HEK293 (cell line): ENCODE data around the gene IRF6.

Source experiments
- CTCF ChIA-PET: fragments of 350-600 bp; formaldehyde crosslinking; extraction: SDS; loops from one replicate; lab custom pipeline; 2021; ENCODE audit warnings: antibody characterized with exemption; lab: Yijun Ruan, JAX
- POLR2A ChIA-PET: fragments of 300-600 bp; formaldehyde crosslinking; extraction: SDS; loops from one replicate; lab custom pipeline; 2020; ENCODE audit warnings: antibody characterized with exemption, inconsistent platforms; lab: Yijun Ruan, JAX
- H3K27ac ChIP-seq: fragments of 200-500 bp; sonication (Bioruptor generic); 2 replicates; pipeline ENCODE4 v1.5.1; 2014; ENCODE audit warnings: low read depth, low read length, control low read depth, inconsistent platforms; ENCODE audit errors: extremely low read depth
- H3K36me3 ChIP-seq, 2 experiments: fragments of 200-500 bp in 1 of 2; sonication (Bioruptor generic) in 1 of 2; 1 replicate in 1 of 2; 2 replicates in 1 of 2; pipeline ENCODE4 v1.5.1; 2014 to 2017; ENCODE audit warnings: inconsistent platforms in 2 of 2, low read length in 2 of 2; ENCODE audit not compliant: control insufficient read depth in 2 of 2, insufficient read depth in 1 of 2
- H3K4me1 ChIP-seq: fragments of 200-500 bp; sonication (Bioruptor generic); 2 replicates; pipeline ENCODE4 v1.5.1; 2014; ENCODE audit warnings: mild to moderate bottlenecking, low read length, inconsistent platforms; ENCODE audit not compliant: control insufficient read depth, insufficient read depth
- H3K4me3 ChIP-seq: 2 replicates; pipeline ENCODE4 v1.5.1; 2011; ENCODE audit warnings: low read depth, mild to moderate bottlenecking, control low read depth, low read length, moderate library complexity
- H3K9me3 ChIP-seq: fragments of 200-500 bp; sonication (Bioruptor generic); 2 replicates; pipeline ENCODE4 v1.5.1; 2014; ENCODE audit warnings: low read depth, low read length, inconsistent platforms; ENCODE audit not compliant: control insufficient read depth, insufficient read depth
- GLI4 ChIP-seq: fragments of 450-650 bp; formaldehyde crosslinking; IDR thresholded peaks from 2 replicates; pipeline ENCODE4 v1.5.1; 2016; ENCODE audit warnings: missing biosample characterization, missing genetic modification characterization
- GLIS2 ChIP-seq: fragments of 450-650 bp; formaldehyde crosslinking; IDR thresholded peaks from 2 replicates; pipeline ENCODE4 v1.5.1; 2016; ENCODE audit warnings: missing biosample characterization, missing genetic modification characterization
- SCRT1 ChIP-seq: fragments of 450-650 bp; formaldehyde crosslinking; IDR thresholded peaks from 2 replicates; pipeline ENCODE4 v1.5.1; 2016; ENCODE audit warnings: missing biosample characterization, missing genetic modification characterization, borderline replicate concordance
- SCRT2 ChIP-seq: fragments of 450-650 bp; formaldehyde crosslinking; IDR thresholded peaks from 2 replicates; pipeline ENCODE4 v1.5.1; 2016; ENCODE audit warnings: missing biosample characterization, missing genetic modification characterization
- TCF7L2 ChIP-seq: IDR thresholded peaks from 2 replicates; pipeline ENCODE4 v1.6.1; 2011; ENCODE audit warnings: low read depth, mild to moderate bottlenecking, inconsistent platforms, low read length, moderate library complexity, borderline replicate concordance
- ZBTB17 ChIP-seq: fragments of 450-650 bp; formaldehyde crosslinking; IDR thresholded peaks from 2 replicates; pipeline ENCODE4 v1.5.1; 2016; ENCODE audit warnings: missing biosample characterization, missing genetic modification characterization
- ZIC2 ChIP-seq: fragments of 450-650 bp; formaldehyde crosslinking; IDR thresholded peaks from 2 replicates; pipeline ENCODE4 v1.5.1; 2016; ENCODE audit warnings: missing biosample characterization, missing genetic modification characterization
- ZNF2 ChIP-seq: fragments of 450-650 bp; formaldehyde crosslinking; IDR thresholded peaks from 2 replicates; pipeline ENCODE4 v1.5.1; 2016; ENCODE audit warnings: missing biosample characterization, missing genetic modification characterization
- ZNF211 ChIP-seq: fragments of 450-650 bp; formaldehyde crosslinking; IDR thresholded peaks from 2 replicates; pipeline ENCODE4 v1.5.1; 2016; ENCODE audit warnings: low read depth, missing biosample characterization, missing genetic modification characterization
- ZNF354C ChIP-seq: fragments of 450-650 bp; formaldehyde crosslinking; IDR thresholded peaks from 2 replicates; pipeline ENCODE4 v1.5.1; 2016; ENCODE audit warnings: missing biosample characterization, missing genetic modification characterization, low read depth, borderline replicate concordance
- ZNF48 ChIP-seq: fragments of 450-650 bp; formaldehyde crosslinking; IDR thresholded peaks from 2 replicates; pipeline ENCODE4 v1.5.1; 2016; ENCODE audit warnings: missing biosample characterization, missing genetic modification characterization
- ZNF530 ChIP-seq: fragments of 450-650 bp; formaldehyde crosslinking; IDR thresholded peaks from 2 replicates; pipeline ENCODE4 v1.5.1; 2016; ENCODE audit warnings: low read depth, missing biosample characterization, missing genetic modification characterization
- ZNF560 ChIP-seq: fragments of 450-650 bp; formaldehyde crosslinking; IDR thresholded peaks from 2 replicates; pipeline ENCODE4 v1.5.1; 2017; ENCODE audit warnings: missing biosample characterization, missing genetic modification characterization, borderline replicate concordance
- ZNF670 ChIP-seq: fragments of 450-650 bp; formaldehyde crosslinking; IDR thresholded peaks from 2 replicates; pipeline ENCODE4 v1.5.1; 2016; ENCODE audit warnings: missing biosample characterization, missing genetic modification characterization, low read depth
- ZNF76 ChIP-seq: fragments of 450-650 bp; formaldehyde crosslinking; IDR thresholded peaks from 2 replicates; pipeline ENCODE4; 2016; ENCODE audit warnings: low read depth, missing biosample characterization, missing genetic modification characterization, borderline replicate concordance
- ZNF776 ChIP-seq: fragments of 450-650 bp; formaldehyde crosslinking; IDR thresholded peaks from 2 replicates; pipeline ENCODE4 v1.5.0; 2017; ENCODE audit warnings: missing biosample characterization, missing genetic modification characterization, borderline replicate concordance
- TF ChIP-seq, protein P1 (sequence below): fragments of 450-650 bp; formaldehyde crosslinking; IDR thresholded peaks from 2 replicates; pipeline ENCODE4 v1.5.1; 2016; ENCODE audit warnings: missing biosample characterization, missing genetic modification characterization
- TF ChIP-seq, protein P2 (sequence below): fragments of 450-650 bp; formaldehyde crosslinking; IDR thresholded peaks from 2 replicates; pipeline ENCODE4 v1.5.1; 2016; ENCODE audit warnings: missing biosample characterization, missing genetic modification characterization

The IRF6 gene

DNA sequence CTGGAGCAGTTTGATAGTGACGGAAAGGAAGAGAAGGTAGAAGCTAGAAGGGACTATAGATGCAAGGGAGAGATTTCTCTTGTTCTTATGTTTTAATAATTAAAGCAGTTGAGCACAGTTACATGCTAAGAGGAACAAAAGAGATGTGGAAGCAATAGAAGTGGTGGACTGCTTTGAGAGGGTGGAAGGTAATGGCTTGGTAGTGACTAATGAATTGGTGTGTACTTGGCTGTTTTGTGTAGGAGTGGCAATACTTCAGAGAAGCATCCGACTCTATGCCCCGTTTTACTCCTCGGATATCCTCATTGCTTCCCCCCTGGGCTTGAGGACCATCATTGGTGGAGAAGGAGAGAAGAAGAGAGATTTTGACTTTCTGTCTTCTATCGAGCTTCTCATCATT, 34.7 kb upstream of the IRF6 start:
- Histone ChIP-seq H3K36me3 (peaks cover 44 to 95% of the 10 kb centered on the region in 2 experiments), H3K4me1 (no peaks in the 10 kb centered on the region), H3K27ac (no peak overlapping the region)
- no peak for TF ChIP-seq ZNF48 (tag by site-specific recombination)
- no peak for TF ChIP-seq ZNF211 (tag by site-specific recombination)
- TF ChIP-seq ZBTB17 (tag by site-specific recombination) = no peak
- TF ChIP-seq ZNF560 (tag by site-specific recombination) = no peak
- TF ChIP-seq, all 188 proteins: peak for 0
- H3K4me3 ChIP-seq = no peak overlapping the region
- H3K9me3 ChIP-seq = no peaks in the 10 kb centered on the region
- ChIA-PET CTCF (interaction anchor here (0.6 to 3.8 kb wide), 5 partner anchors 10 to 253 kb away, joined by 3 to 17 read pairs (median 4); no protein-coding TSS in a partner anchor), POLR2A (interaction anchor here (0.8 kb wide), 1 partner anchor 33 kb away, joined by 9 read pairs; no protein-coding TSS in a partner anchor)

DNA sequence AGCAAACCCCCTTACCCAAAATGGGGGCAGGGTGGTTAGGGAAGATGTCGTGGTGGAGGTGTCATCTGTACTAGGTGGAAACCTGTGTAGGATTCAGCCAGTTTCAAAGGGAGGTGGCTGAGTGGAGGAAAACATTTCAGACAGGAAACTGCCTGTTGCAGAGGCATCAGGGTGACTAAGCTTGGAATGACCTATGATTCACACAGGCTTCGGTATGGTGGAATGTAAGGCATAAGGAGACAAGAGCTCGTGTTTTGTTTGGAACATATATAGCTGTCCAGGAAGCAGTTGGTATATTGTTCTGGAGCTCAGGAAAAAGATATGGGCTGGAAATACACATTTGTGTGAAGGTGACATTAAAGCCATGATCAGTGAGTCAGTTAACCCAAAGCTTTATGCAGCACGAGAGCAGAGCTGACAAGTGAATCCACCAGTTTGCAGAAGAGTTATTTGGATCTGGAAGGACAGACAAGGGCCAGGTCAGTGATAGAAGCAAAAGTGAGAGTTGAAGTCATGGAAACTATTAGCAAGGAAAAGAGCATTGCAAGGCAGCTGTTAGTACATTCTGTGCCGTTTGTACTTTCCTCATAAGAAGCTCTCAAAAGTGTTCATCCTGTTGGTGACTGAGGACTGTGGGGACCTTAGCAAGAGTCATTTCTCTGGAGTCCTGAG, 34.1 kb upstream of the IRF6 start:
- H3K4me1 ChIP-seq = no peaks in the 10 kb centered on the region
- H3K36me3 ChIP-seq = peaks cover 50 to 95% of the 10 kb centered on the region in 2 experiments
- POLR2A ChIA-PET = interaction anchor here (0.7 to 0.8 kb wide), 2 partner anchors 11 to 32 kb away, joined by 3 to 9 read pairs; no protein-coding TSS in a partner anchor
- H3K27ac ChIP-seq = no peak overlapping the region
- CTCF ChIA-PET = interaction anchor here (0.6 to 3.8 kb wide), 7 partner anchors 10 to 1234 kb away, joined by 3 to 17 read pairs (median 4); no protein-coding TSS in a partner anchor
- H3K4me3 ChIP-seq = no peak overlapping the region
- no peak for TF ChIP-seq ZNF670 (tag by site-specific recombination)
- TF ChIP-seq TCF7L2 = no peak
- TF ChIP-seq SCRT2 (tag by site-specific recombination) = peak; percentile 95
- TF ChIP-seq ZIC2 (tag by site-specific recombination) = no peak
- no peak for TF ChIP-seq ZNF354C (tag by site-specific recombination)
- TF ChIP-seq ZNF2 (tag by site-specific recombination) = no peak
- TF ChIP-seq ZNF530 = no peak
- TF ChIP-seq, all 188 proteins: peak for 1
- no peaks in the 10 kb centered on the region for H3K9me3 ChIP-seq

DNA sequence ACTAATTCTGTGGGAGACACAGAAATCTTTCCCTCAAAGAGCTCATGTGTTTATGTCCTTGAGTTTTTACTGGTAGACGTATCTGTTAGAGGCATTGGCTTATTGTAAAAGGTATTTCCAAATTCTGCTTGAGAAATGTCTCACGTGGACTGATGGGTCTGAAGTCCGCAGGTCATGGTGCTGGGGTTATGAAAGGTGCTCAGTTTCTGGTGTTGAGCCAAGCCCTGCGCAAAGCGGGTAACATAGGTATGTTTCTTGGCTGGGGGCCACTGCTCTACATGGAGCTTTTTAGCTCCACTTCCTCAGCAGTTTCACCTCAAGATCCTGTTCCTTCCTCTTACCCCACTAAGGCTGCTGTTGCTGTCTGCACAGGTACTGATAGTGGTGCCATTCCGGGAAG, 32.6 kb upstream of the IRF6 start:
- POLR2A ChIA-PET = no interaction called here
- no peak overlapping the region for H3K4me3 ChIP-seq
- H3K9me3 ChIP-seq = no peaks in the 10 kb centered on the region
- no peak overlapping the region for H3K27ac ChIP-seq
- CTCF ChIA-PET = interaction anchor here (1.2 to 3.8 kb wide), 3 partner anchors 12 to 15 kb away, joined by 3 to 17 read pairs (median 7); no protein-coding TSS in a partner anchor
- peaks cover 54 to 100% of the 10 kb centered on the region in 2 experiments for H3K36me3 ChIP-seq
- H3K4me1 ChIP-seq = no peaks in the 10 kb centered on the region
- TF ChIP-seq, protein P1, sequence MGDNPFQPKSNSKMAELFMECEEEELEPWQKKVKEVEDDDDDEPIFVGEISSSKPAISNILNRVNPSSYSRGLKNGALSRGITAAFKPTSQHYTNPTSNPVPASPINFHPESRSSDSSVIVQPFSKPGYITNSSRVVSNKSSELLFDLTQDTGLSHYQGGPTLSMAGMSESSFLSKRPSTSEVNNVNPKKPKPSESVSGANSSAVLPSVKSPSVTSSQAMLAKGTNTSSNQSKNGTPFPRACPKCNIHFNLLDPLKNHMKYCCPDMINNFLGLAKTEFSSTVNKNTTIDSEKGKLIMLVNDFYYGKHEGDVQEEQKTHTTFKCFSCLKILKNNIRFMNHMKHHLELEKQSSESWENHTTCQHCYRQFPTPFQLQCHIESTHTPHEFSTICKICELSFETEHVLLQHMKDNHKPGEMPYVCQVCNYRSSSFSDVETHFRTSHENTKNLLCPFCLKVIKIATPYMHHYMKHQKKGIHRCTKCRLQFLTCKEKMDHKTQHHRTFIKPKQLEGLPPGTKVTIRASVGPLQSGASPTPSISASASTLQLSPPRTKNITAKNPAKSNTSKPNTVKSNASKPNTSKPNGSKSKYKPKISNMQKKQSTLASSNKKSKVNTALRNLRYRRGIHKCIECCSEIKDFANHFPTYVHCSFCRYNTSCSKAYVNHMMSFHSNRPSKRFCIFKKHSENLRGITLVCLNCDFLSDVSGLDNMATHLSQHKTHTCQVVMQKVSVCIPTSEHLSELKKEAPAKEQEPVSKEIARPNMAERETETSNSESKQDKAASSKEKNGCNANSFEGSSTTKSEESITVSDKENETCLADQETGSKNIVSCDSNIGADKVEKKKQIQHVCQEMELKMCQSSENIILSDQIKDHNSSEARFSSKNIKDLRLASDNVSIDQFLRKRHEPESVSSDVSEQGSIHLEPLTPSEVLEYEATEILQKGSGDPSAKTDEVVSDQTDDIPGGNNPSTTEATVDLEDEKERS (tag by site-specific recombination) = no peak
- TF ChIP-seq GLI4 (tag by site-specific recombination) (no peak), ZNF76 (no peak), SCRT1 (no peak)

DNA sequence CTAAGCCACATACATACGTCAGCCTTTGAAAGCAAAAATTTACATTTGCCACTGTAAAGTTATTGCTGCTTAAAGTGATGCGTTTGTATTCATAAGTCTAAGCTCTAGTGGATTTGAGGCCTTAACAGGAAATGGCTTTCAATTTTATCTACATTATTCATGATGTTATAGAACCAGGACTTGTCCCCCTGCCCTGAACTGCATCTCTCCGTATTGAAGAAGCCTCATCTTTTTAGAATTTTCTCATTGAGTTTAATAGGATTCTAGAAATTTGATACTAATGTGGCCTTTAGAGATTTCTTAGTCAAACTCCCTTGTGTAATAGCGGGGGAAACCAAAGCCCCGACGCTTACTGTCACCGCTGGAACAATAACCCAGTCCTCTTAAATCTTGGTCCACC, 31.7 kb upstream of the IRF6 start:
- no peaks in the 10 kb centered on the region for H3K9me3 ChIP-seq
- CTCF ChIA-PET = interaction anchor here (1.2 to 3.8 kb wide), 4 partner anchors 10 to 14 kb away, joined by 3 to 17 read pairs (median 6); partner anchors contain the start of gene UTP25
- POLR2A ChIA-PET = no interaction called here
- H3K27ac ChIP-seq = no peak overlapping the region
- H3K4me1 ChIP-seq = no peaks in the 10 kb centered on the region
- no peak overlapping the region for H3K4me3 ChIP-seq
- H3K36me3 ChIP-seq = peaks cover 62 to 99% of the 10 kb centered on the region in 2 experiments
- TF ChIP-seq, protein P2, sequence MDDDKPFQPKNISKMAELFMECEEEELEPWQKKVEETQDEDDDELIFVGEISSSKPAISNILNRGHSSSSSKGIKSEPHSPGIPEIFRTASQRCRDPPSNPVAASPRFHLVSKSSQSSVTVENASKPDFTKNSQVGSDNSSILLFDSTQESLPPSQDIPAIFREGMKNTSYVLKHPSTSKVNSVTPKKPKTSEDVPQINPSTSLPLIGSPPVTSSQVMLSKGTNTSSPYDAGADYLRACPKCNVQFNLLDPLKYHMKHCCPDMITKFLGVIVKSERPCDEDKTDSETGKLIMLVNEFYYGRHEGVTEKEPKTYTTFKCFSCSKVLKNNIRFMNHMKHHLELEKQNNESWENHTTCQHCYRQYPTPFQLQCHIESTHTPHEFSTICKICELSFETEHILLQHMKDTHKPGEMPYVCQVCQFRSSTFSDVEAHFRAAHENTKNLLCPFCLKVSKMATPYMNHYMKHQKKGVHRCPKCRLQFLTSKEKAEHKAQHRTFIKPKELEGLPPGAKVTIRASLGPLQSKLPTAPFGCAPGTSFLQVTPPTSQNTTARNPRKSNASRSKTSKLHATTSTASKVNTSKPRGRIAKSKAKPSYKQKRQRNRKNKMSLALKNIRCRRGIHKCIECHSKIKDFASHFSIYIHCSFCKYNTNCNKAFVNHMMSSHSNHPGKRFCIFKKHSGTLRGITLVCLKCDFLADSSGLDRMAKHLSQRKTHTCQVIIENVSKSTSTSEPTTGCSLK = no peak
- TF ChIP-seq ZNF776 = no peak
- TF ChIP-seq GLIS2 = no peak
